Limb (tissue), 2 donors: ENCODE data around the gene KRTAP9-1.
"Not testable (repeated sequence)": the region's sequence is repeated elsewhere in the genome, so short reads cannot be mapped to it uniquely, and the experiment has no call there.

ENCODE experiments used
- DNase-seq, 2 donors: peaks; one replicate each; pipeline ENCODE4 v3.0.0-alpha.2; 2016; ENCODE audit errors: extremely low spot score in 2 of 2

KRTAP9-1 gene

GRCh38 chr17:41178843-41179616 is 10.7 kb upstream of the KRTAP9-1 start:
- no peak for DNase-seq

GRCh38 chr17:41184480-41184961 is 5.2 kb upstream of the KRTAP9-1 start, which contains the start of gene KRTAP4-1:
Gene KRTAP4-1, minus strand, starts transcription at chr17:41184911. Its CDS starts 57 bp downstream, at chr17:41184854.
- no peak for DNase-seq

GRCh38 chr17:41185001-41185400 is 4.7 kb upstream of the KRTAP9-1 start:
- no peak for DNase-seq

GRCh38 chr17:41186872-41187271 is 2.8 kb upstream of the KRTAP9-1 start:
- no peak for DNase-seq

GRCh38 chr17:41190328-41190727 is 641 bp downstream of the KRTAP9-1 start:
- DNase-seq, result no peak

GRCh38 chr17:41196068-41196467 is 6.4 kb downstream of the KRTAP9-1 start:
- DNase-seq, result no peak

- DNase-seq, result no peak
Measured at GRCh38 chr17:41199421-41200078, 9.9 kb downstream of the KRTAP9-1 start.

GRCh38 chr17:41211845-41212466 is 22.3 kb downstream of the KRTAP9-1 start:
- DNase-seq, result no peak

- peak in 1 of 2 donors; percentile 29 for DNase-seq
Measured at GRCh38 chr17:41212524-41213169, 23.0 kb downstream of the KRTAP9-1 start.

GRCh38 chr17:41215681-41216080 is 26.0 kb downstream of the KRTAP9-1 start:
- DNase-seq, result no peak

GRCh38 chr17:41223821-41224220 is 34.1 kb downstream of the KRTAP9-1 start:
- no peak for DNase-seq

- DNase-seq, result no peak
Measured at GRCh38 chr17:41226051-41226450, 36.4 kb downstream of the KRTAP9-1 start.

GRCh38 chr17:41226598-41227095 is 37.0 kb downstream of the KRTAP9-1 start, which contains the start of gene KRTAP9-2:
Gene KRTAP9-2, plus strand, starts transcription at chr17:41226648. Its CDS starts 7 bp downstream, at chr17:41226655.
- DNase-seq, result not testable (repeated sequence)

- DNase-seq, result no peak
Measured at GRCh38 chr17:41230094-41230493, 40.4 kb downstream of the KRTAP9-1 start.

- no peak for DNase-seq
Measured at GRCh38 chr17:41231731-41232130, 42.0 kb downstream of the KRTAP9-1 start.

GRCh38 chr17:41232399-41233105 is 42.9 kb downstream of the KRTAP9-1 start, which contains the start of gene KRTAP9-3:
Gene KRTAP9-3, plus strand, starts transcription at chr17:41232449. Its CDS starts 53 bp downstream, at chr17:41232502.
- DNase-seq, result not testable (repeated sequence)

- DNase-seq, result not testable (repeated sequence)
Measured at GRCh38 chr17:41237116-41237515, 47.4 kb downstream of the KRTAP9-1 start.

GRCh38 chr17:41237949-41238437 is 48.3 kb downstream of the KRTAP9-1 start, which contains the start of gene KRTAP9-8:
Gene KRTAP9-8, plus strand, starts transcription at chr17:41237999. Its CDS starts 53 bp downstream, at chr17:41238052.
- DNase-seq, result not testable (repeated sequence)
